NCI-H2227 treated with DMSO at 0.1 percent for 48 hours (cell line): Measurements from ENCODE around the gene ANKRD11.
"Not testable (repeated sequence)": the region's sequence is repeated elsewhere in the genome, so short reads cannot be mapped to it uniquely, and the experiment has no call there.

Experiments used
- DNase-seq: peaks from one replicate; lab custom pipeline; 2025; lab: John Stamatoyannopoulos, UW

The ANKRD11 gene

GRCh38 chr16:89280546-89281188, 209.7 kb downstream of the ANKRD11 start:
- no peak for DNase-seq

DNA sequence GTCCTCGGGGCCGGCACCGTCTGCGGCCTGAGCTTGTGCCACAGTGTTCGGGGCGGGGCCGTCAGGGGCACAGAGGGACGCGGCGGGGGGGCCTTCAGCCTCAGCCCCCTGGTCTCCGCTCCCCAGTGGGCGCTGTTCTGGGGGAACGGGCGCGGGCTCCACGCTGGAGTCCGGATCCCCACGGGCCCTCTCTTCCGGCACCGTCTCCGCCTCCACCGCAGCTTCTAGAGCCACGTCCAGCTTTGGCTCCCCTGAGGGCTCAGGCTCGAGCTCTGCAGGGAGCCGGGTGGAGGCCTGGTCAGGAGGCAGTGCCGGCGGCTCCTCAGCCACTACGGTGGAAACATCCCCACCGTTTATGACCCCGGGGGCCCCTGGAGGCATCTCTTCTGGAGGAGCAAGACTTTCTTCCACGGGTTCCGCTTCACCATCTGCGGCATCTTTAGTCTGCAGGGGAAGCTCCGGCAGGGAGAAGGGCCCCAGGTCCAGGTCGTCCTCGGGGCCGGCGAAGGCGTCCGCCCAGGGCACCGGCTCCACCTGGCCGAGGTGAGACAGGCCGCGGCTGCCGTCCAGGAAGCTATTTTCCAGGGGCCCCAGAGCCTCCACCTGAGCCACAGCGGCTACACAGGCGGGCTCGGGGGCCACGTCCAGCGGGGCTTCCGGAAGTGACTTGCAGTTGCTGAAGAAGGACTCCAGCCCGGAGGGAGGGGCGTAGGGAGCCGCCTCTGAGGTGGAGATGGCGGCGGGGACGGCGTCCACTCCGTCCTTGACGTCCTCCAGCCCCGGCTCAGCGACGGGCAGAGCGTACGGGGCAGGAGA, 210.5 kb downstream of the ANKRD11 start:
- DNase-seq, result no peak

GRCh38 chr16:89278441-89279240, 211.7 kb downstream of the ANKRD11 start:
- no peak for DNase-seq

DNA sequence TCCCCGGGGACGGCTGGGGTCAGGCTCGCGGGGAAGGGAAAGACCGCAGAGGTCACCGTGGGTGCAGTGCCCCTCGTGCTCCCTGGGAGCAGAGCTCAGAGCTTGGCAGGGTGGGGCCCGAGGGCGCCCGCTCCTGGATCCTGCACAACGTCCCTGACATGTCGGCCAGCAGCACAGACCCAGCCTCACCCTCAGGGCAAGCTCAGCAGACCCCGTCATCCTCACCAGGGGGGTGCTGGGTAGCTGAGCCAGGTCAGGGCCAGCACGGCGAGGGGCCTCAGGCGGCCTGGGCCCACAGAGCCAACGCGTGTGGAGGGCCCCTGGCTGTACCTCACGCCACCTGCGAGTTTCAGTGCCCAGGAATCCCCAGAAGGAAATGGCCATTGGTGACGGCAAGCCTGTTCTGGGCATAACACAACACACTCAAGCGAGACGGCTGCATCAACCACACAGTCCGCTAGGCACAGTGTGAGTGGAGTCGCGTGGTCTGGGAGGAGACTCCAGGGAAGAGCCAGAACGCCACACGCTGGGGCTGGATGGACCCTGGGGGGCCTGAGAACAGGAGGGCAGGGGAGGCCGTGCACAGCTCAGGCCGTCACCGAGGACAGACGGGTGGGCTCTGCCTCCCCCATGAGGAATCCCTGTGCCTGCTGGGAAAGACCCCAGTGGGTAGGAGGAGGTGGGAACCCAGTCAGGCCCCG, 212.6 kb downstream of the ANKRD11 start:
- DNase-seq, result no peak

GRCh38 chr16:89277049-89277448, 213.3 kb downstream of the ANKRD11 start:
- DNase-seq, result no peak

DNA sequence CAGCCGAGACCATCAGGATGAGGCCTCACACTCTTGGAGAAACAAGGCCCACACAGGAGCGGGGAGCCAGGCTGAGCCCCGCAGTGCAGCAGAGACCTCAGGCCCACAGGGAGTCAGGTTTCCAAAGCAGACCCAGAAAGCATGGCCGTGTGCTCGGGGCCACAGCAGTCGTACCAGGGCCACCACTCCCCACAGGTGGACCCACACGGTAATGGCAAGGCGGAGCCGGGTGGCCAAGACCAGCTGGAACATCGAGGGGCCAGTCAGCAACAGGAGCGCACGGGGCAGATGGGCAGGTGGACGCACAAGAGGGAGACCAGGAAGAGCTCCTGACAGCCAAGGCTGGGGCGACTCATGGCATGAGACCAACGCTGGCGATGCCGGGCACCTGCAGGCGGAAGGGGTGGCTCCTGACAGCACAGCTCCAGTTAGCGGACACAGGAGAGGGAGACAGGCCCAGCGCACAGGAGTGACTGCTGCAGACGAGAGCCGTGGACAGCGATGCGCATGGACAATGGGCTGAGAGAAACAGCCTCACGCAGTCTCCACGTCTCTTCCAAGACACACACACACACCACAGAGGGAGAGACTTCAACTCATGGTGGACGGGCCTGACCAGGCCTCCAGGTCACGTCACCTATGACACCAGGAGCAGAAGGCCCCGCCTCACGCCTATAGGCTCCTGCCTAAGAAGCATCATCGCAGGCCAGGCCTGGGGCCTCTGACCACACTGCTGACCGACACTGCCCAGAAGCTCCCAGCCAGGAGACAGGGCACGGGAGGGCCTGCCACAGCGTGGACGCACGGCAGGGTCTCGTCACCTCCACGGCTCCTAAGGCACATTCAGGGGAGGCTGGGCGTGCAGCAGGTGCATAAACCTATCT, 214.3 kb downstream of the ANKRD11 start:
- no peak for DNase-seq

DNA sequence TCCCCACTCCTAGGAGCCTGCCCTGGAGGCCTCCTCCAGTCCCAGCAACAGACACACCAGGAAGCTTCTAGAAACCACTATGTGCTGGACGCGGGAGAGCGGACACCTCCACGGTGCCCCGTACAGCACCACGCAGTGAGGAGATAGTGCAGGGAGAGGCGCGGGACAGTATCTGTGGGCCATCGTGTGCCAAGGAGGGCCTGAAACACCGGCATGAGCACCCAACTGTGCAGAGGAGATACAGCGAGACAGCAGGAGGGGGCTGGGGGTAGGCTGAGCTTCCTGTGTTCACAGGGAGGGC, 215.1 kb downstream of the ANKRD11 start:
- DNase-seq, result no peak

GRCh38 chr16:89274561-89275283, 215.6 kb downstream of the ANKRD11 start:
- DNase-seq, result no peak

DNA sequence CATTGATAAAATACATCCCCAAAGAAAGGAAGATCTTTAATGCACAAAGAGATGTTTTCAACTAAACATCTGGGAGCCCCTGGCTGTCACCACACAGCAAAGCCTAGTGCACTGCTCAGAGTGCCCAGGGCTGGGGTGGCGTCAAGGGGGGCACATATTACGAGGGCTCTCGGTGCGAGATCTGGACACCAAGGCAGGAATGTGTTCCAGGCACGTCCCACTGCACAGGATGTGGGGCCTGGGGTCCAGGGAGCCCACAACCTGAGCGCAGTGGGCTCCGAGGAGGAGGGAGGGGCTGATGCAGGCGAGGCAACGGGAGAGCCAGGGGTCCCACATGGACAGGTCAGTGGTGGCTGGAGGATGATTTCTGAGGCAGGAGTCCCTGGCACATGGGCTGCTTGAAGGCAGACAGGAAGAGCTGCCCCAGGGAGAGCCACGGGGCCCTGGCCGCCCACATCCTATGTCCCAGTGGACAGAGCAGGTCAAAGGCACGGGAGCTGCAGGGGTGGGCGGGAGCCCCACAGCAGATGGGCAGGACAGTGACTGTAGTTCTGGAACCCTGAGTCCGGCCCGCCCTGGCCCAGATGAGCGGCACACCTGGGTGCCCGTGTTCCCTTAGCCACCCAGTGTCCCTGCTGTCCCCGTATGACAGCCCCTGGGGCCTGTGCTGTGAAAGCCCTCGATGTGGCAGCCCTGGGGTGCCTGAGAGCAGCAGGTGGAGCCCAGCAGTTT, 216.5 kb downstream of the ANKRD11 start:
- no peak for DNase-seq

GRCh38 chr16:89272631-89273030, 217.7 kb downstream of the ANKRD11 start:
- DNase-seq, result no peak

- no peak for DNase-seq
These were observed 219.6 kb downstream of the ANKRD11 start for GRCh38 chr16:89270666-89271345.

- no peak for DNase-seq
These were observed 220.3 kb downstream of the ANKRD11 start for GRCh38 chr16:89269805-89270665.

DNA sequence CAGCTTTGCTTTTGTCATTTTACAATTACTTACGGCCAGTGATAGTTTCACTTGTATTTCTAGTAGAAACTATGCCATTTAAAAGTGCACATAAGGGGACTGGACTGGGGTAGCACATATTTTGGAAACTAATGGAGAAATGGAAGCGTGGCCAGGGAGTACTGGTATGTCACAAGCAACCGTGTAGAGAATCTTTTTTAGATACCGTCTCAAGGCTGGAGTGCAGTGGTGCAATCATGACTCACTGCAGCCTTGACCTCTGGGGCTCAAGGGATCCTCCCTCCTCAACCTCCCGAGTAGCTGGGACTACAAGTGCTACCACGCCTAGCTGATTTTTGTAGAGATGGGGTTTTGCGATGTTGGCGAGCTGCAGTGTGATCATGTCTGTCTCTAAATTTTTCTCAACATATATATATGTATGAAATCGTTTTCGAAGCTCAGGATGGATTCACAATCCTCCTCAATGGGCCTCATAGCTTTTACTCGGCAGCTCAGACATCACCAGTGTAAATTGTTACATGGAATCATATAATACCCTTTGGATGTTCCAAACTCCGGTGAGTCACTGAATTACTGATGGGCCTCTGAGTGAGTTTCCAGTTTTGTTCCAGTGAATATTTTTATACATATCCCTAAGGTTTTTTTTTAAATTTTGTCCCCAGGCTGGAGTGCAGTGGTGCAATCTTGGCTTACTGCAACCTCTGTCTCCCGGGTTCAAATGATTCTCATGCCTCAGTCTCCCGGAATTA, 221.2 kb downstream of the ANKRD11 start:
- no peak for DNase-seq

DNA sequence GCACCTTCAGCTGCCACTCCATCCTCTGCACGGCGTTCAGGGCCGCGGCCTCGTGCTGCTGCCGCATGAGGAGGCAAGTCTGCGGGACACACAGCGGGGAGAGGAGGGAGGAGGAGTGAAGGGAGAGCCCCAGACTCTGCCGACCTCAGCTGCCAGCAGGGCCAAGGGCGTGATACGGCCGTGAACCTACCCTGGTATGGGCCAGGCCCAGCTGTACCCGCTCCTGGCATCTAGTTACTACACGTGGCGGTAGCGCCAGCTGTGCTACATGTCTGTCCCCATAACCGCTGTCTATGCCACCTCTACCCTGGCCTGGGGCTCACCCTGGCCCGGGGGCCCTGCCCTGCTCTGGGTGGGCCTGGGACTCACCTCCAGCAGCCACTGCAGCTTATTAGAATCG, 221.8 kb downstream of the ANKRD11 start:
- no peak for DNase-seq

DNA sequence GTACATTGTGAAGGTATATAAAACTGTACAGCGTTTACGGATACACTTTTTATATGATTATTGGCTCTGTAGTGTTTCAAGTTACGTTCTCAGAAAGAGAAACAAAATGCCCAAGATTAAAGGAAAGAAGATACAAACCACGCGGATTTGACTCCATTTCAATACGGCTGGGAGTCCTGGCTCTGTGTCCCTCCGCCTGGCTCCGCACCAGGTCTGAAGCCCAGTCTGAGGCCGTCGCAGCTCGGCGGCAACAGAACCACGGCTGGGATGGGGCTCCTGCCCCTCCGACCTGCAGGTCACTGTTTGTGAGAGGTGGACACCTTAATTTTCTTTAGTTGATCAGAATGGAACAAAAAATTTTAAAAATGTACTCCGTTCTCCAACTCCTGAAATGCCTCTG, 222.6 kb downstream of the ANKRD11 start:
- DNase-seq, result not testable (repeated sequence)

DNA sequence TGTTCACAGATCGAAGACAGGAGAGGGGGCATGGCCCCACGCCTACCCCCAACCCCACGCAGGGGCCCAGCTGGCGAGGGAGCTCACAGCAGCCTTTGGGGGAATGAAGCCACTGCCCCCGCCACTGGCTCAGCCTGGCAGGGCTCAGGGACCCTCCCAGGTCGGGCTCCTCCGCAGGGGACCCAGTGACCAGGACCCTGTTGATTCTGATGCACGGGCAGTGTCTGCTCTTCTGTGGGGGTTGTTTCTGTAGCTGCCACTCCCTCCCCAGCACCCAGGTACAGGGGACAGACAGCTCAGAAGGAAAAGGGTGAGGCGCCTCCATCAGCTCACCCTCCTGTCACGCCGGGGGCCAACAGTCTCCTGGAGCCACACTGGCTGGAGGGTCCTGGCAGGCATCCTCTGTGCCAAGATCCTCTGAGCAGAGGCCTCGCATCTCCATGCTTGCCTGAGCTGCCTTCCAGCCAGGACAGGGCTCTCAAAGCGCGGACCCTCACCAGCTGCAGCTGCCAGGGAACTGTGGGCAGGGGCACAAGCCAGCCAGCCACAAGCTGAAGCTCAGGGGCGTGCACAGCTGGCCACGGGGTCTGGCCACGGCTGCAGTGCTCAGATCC, 223.7 kb downstream of the ANKRD11 start:
- no peak for DNase-seq

DNA sequence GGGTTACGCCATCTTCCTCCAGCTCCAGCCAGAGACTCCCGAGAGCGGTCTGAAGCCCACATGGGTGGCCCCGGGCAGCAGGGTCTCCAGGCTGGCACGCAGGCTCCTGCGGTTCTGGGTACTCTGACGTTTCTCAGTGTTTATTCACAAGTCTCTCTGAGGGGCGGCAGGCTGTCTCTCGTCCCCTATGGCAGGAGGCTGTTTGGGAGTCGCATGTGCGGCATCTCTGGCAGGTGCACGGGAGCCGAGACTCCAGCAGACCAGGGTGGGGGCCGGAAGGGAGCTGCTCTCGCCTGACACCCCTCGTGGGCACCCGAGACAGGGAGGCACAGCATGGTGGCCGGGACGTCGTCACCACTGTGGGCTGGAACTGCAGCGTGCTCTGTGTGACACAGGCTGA, 224.7 kb downstream of the ANKRD11 start:
- no peak for DNase-seq
